Measurements from ENCODE around the gene CRY2.

The CRY2 gene

GRCh38 chr11:45846174-45846675 lies 1.1 kb upstream of the CRY2 start:
- no peak for DNase-seq

GRCh38 chr11:45847911-45848316 lies 639 bp downstream of the CRY2 start:
- no peak for DNase-seq

GRCh38 chr11:45848654-45849081 lies 1.4 kb downstream of the CRY2 start:
- no peak for DNase-seq

- DNase-seq, result no peak
These were observed 3.2 kb downstream of the CRY2 start for GRCh38 chr11:45850446-45850845.

GRCh38 chr11:45851228-45851627 lies 4.0 kb downstream of the CRY2 start:
- no peak for DNase-seq

- no peak for DNase-seq
These were observed 4.9 kb downstream of the CRY2 start for GRCh38 chr11:45852018-45852711.

GRCh38 chr11:45852712-45853101 lies 5.4 kb downstream of the CRY2 start:
- no peak for DNase-seq

- no peak for DNase-seq
These were observed 6.3 kb downstream of the CRY2 start for GRCh38 chr11:45853332-45854219.

- DNase-seq, result no peak
These were observed 8.0 kb downstream of the CRY2 start for GRCh38 chr11:45855308-45855707.

GRCh38 chr11:45856044-45856468 lies 8.8 kb downstream of the CRY2 start:
- no peak for DNase-seq

- no peak for DNase-seq
These were observed 10.7 kb downstream of the CRY2 start for GRCh38 chr11:45857961-45858474.

GRCh38 chr11:45858751-45859398 lies 11.6 kb downstream of the CRY2 start:
- no peak for DNase-seq

GRCh38 chr11:45859661-45860140 lies 12.4 kb downstream of the CRY2 start:
- DNase-seq, result peak; percentile 35

- DNase-seq, result no peak
These were observed 13.1 kb downstream of the CRY2 start for GRCh38 chr11:45860348-45860747.

GRCh38 chr11:45860764-45861510 lies 13.7 kb downstream of the CRY2 start:
- no peak for DNase-seq

- no peak for DNase-seq
These were observed 16.8 kb downstream of the CRY2 start for GRCh38 chr11:45864041-45864440.

GRCh38 chr11:45869551-45869950 lies 22.3 kb downstream of the CRY2 start:
- DNase-seq, result no peak

GRCh38 chr11:45870706-45871105 lies 23.4 kb downstream of the CRY2 start:
- no peak for DNase-seq

- no peak for DNase-seq
These were observed 24.4 kb downstream of the CRY2 start for GRCh38 chr11:45871638-45872037.

GRCh38 chr11:45872651-45873356 lies 25.5 kb downstream of the CRY2 start:
- no peak for DNase-seq

- DNase-seq, result no peak
These were observed 29.1 kb downstream of the CRY2 start for GRCh38 chr11:45876401-45876800.
